ENCODE results near the gene PLA1A. TPM values are rescaled to one million over a fixed set of nuclear protein-coding genes. Genes with fewer than 3 reads are reported as not detected.

The PLA1A gene
- total RNA-seq, 1 donor from 2014 or later = not detected

DNA sequence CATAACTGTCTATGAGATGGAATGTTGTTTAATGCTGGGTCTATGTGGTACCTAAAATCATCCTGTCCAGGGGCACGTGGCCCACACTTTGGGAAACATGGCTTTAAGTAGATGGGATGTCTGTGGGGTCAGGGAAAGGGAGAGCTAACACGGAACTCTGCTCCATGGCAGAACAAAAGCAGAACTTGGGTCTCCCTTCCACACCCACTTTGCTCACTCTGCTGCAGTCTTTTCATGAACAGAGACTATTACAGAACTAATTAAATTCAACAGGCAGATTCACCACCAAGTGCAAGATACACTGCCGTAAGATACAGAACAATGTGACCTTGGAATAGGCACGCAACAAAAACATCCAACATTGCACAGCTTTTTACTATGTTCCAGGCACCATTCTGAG, 34.5 kb downstream of the PLA1A start:
- Histone ChIP-seq H3K4me3 (ENCODE audit: low read length in 3 of 3) (no peak overlapping the region), H3K27ac (ENCODE audit: low read depth, low read length) (peak overlapping the region; percentile 84), H3K9ac (ENCODE audit: low read depth in 1 of 3, low read length in 3 of 3) (peak overlapping the region in 1 of 3 donors; percentile 3), H3K4me1 (ENCODE audit: control insufficient read depth in 3 of 3, insufficient read depth in 3 of 3, low read length in 3 of 3) (peaks cover 52 to 67% (median 60%) of the 10 kb centered on the region in 3 donors), H3K27me3 (ENCODE audit: control insufficient read depth in 3 of 3, insufficient read depth in 3 of 3, low read length in 3 of 3) (no peaks in the 10 kb centered on the region), H3K9me3 (ENCODE audit: control insufficient read depth in 3 of 3, low read length in 3 of 3) (no peaks in the 10 kb centered on the region), H3K36me3 (ENCODE audit: control insufficient read depth in 3 of 3, insufficient read depth in 3 of 3, low read length in 3 of 3) (no peaks in the 10 kb centered on the region)

DNA sequence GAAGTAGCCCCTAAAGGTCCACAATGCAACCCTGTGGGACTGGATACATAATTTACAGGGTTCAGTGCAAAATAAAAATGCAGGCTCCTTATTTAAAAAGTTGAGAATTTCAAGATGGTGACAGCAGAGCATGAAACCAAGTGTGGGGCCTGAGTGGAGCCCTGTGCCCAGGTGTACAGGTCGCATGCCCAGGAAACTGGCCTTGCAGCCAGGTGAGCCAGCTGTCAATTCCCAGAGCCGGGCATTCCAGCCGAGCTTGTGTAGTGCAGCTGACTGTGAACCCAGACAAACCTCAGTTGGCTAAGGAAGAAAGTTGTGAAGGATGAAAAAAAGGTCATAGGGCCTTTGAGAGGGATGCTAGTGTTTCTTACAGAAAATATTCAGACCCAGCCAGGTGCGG, 35.1 kb downstream of the PLA1A start:
- Histone ChIP-seq H3K4me1 (ENCODE audit: control insufficient read depth in 3 of 3, insufficient read depth in 3 of 3, low read length in 3 of 3) (peaks cover 54 to 69% (median 60%) of the 10 kb centered on the region in 3 donors), H3K27ac (ENCODE audit: low read depth, low read length) (peak overlapping the region; percentile 84), H3K9me3 (ENCODE audit: control insufficient read depth in 3 of 3, low read length in 3 of 3) (no peaks in the 10 kb centered on the region), H3K4me3 (ENCODE audit: low read length in 3 of 3) (no peak overlapping the region), H3K36me3 (ENCODE audit: control insufficient read depth in 3 of 3, insufficient read depth in 3 of 3, low read length in 3 of 3) (no peaks in the 10 kb centered on the region), H3K9ac (ENCODE audit: low read depth in 1 of 3, low read length in 3 of 3) (peak overlapping the region in 1 of 3 donors; percentile 51), H3K27me3 (ENCODE audit: control insufficient read depth in 3 of 3, insufficient read depth in 3 of 3, low read length in 3 of 3) (no peaks in the 10 kb centered on the region)

DNA sequence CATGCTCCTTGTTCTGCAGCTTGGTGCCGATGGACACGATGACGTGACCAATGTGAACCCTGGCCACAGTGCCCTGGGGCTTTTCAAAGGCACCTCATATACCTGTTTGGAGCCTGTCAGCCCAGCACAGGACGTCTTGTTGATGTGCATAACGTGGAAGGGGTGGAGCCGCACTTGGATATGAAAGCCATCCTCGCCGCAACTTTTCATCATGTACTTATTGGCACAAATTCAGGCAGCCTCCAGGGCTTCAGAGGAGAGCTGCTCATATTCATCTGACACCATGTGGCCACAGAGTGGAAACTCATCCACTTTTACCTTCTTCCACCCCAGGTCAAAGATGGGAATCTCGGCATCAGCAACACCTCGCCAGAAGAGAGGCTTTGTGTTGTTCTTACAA, 38.0 kb downstream of the PLA1A start:
- Histone ChIP-seq H3K27ac (ENCODE audit: low read depth, low read length) (peak overlapping the region; percentile 97), H3K9me3 (ENCODE audit: control insufficient read depth in 3 of 3, low read length in 3 of 3) (no peaks in the 10 kb centered on the region), H3K27me3 (ENCODE audit: control insufficient read depth in 3 of 3, insufficient read depth in 3 of 3, low read length in 3 of 3) (no peaks in the 10 kb centered on the region), H3K36me3 (ENCODE audit: control insufficient read depth in 3 of 3, insufficient read depth in 3 of 3, low read length in 3 of 3) (no peaks in the 10 kb centered on the region), H3K4me1 (ENCODE audit: control insufficient read depth in 3 of 3, insufficient read depth in 3 of 3, low read length in 3 of 3) (peaks cover 49 to 63% (median 56%) of the 10 kb centered on the region in 3 donors), H3K4me3 (ENCODE audit: low read length in 3 of 3) (no peak overlapping the region), H3K9ac (ENCODE audit: low read depth in 1 of 3, low read length in 3 of 3) (no peak overlapping the region)

DNA sequence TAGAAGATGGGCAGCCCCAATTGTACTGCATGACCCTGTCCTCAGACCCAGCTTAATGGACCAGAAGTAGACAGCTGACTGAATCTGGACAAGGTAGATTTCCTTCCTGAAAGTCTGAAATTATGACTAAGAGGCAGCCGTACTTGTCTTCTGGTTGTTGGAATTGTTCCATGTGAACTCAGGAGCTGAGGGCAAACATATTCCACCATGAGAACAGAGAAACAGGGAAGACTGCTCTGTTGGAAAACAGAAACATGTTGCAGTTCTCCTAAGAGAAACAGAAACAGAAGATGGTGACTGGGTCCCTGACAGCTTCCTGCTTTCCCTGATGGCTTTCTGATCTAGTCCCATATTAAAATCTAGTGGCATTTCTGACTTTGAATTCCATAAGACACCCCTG, 38.6 kb downstream of the PLA1A start:
- no peaks in the 10 kb centered on the region for H3K9me3 ChIP-seq (ENCODE audit: control insufficient read depth in 3 of 3, low read length in 3 of 3)
- H3K36me3 ChIP-seq (ENCODE audit: control insufficient read depth in 3 of 3, insufficient read depth in 3 of 3, low read length in 3 of 3) = peaks cover 0 to 2% (median 2%) of the 10 kb centered on the region in 3 donors
- peaks cover 45 to 57% (median 52%) of the 10 kb centered on the region in 3 donors for H3K4me1 ChIP-seq (ENCODE audit: control insufficient read depth in 3 of 3, insufficient read depth in 3 of 3, low read length in 3 of 3)
- H3K4me3 ChIP-seq (ENCODE audit: low read length in 3 of 3) = no peak overlapping the region
- H3K9ac ChIP-seq (ENCODE audit: low read depth in 1 of 3, low read length in 3 of 3) = no peak overlapping the region
- no peaks in the 10 kb centered on the region for H3K27me3 ChIP-seq (ENCODE audit: control insufficient read depth in 3 of 3, insufficient read depth in 3 of 3, low read length in 3 of 3)
- H3K27ac ChIP-seq (ENCODE audit: low read depth, low read length) = peak overlapping the region; percentile 97

DNA sequence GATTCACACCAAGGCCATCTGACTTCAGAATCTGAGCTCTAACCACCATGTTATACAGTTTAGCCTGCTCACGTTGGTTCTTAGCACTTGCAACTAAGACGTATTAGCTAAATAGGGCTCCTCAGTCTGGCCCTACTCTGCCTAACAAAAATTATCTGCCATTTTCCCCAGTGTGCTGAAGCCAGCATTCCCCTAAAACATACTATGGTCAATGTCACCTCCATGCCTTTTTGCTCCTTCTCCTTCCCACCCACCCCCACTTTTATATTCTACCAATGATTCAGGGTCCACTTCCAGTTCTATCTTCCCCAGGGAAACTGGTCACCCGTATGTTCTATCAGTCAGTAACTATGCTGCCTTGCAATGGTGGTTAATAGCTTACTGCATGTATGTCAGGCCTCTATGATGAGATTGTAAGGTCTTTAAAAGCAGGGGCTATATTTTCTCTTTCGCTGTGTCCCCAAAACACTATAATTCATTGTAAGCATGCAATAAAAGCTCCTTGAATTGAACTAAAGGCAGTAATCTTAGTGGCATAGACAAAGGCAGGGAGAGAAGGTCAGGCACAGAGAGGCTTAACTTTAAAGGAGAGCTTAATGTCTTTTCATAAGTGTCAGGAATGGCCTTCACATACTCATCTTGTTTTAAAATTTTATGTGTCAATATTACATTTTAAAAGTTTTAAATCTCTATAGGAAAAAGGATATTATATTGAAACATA, 39.4 kb downstream of the PLA1A start:
- Histone ChIP-seq H3K9ac (ENCODE audit: low read depth in 1 of 3, low read length in 3 of 3) (no peak overlapping the region), H3K4me3 (ENCODE audit: low read length in 3 of 3) (no peak overlapping the region), H3K4me1 (ENCODE audit: control insufficient read depth in 3 of 3, insufficient read depth in 3 of 3, low read length in 3 of 3) (peaks cover 41 to 51% (median 47%) of the 10 kb centered on the region in 3 donors), H3K36me3 (ENCODE audit: control insufficient read depth in 3 of 3, insufficient read depth in 3 of 3, low read length in 3 of 3) (peaks cover 4 to 10% (median 5%) of the 10 kb centered on the region in 3 donors), H3K27me3 (ENCODE audit: control insufficient read depth in 3 of 3, insufficient read depth in 3 of 3, low read length in 3 of 3) (no peaks in the 10 kb centered on the region), H3K27ac (ENCODE audit: low read depth, low read length) (peak overlapping the region; percentile 97), H3K9me3 (ENCODE audit: control insufficient read depth in 3 of 3, low read length in 3 of 3) (no peaks in the 10 kb centered on the region)

DNA sequence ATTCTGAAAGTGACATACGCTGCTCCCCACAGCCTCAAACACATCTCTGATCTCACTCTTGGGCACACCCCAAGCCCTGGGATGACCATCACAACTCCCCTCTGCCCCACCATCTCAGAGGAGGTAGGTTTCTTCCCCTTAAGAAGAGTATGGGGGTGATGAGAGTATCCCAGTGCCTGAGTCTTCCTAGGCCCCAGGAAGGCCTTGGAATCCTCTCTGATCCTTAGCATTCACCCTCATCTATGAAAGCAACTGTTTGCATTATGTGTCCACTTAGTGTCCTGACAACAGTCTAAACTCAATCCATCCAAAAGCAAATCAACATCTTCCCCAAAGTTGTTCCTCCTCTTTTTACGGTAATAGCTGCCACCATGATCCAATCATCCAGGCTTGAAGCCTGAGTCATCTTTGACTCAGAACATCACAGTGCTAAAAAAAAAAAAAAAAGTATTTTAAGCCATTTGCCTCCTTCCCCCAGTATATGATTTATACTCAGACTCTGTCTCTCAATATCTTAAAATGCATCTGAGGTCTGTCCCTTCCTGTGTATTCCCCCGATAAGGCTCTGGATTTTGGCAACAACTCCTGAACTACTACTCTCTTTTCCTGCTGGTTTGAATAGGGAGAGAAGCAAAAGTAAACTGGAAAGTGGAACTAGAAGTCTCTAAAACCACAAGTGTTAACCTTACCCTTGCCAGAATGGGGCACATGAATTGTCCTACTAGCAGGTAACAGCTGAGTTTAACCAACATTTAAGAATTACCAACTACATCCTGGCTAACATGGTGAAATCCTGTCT, 40.2 kb downstream of the PLA1A start:
- H3K4me3 ChIP-seq (ENCODE audit: low read length in 3 of 3) = peak overlapping the region; percentile 1 to 52 (median 44)
- H3K9ac ChIP-seq (ENCODE audit: low read depth in 1 of 3, low read length in 3 of 3) = peak overlapping the region; percentile 75 to 83 (median 79)

DNA sequence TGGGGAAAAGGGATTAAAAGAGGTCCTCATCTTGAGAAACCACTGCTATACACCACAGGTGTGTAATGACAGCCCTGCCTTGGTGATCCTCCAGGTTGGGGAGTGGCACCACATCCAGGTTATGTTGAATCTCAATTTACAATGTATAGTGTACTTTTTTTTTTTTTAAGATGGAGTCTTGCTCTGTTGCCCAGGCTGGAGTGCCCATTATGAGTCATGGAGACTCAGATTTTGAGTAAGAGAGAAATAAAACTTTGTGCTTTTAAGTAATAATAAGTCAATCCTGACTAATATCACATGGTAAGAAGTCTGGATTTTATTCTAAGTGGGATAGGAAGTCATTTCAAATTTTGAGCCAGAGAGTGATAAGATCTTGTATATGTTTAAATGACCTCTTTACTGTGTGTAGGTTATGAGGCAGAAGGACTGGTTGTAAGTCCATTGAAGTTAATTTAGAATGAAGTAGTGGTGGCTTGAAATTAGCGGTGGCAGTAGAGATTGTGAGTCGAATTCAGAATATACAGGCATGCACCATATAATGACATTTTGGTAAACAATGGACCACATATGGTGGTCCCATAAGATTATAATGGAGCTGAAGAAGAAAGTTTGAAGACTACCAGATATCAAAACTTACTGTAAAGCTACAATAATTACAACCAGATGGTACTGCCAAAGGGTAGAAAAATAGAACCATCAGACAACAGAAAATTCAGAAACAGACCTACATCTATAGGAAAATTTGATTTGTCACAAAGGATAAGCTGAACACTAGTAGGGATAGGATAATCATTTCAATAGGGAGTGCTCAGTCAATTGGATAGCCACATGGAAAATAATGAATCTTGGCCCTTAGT, 42.0 kb downstream of the PLA1A start:
- Histone ChIP-seq H3K9ac (ENCODE audit: low read depth in 1 of 3, low read length in 3 of 3) (peak overlapping the region in 2 of 3 donors; percentile 29 to 57), H3K27me3 (ENCODE audit: control insufficient read depth in 3 of 3, insufficient read depth in 3 of 3, low read length in 3 of 3) (no peaks in the 10 kb centered on the region), H3K9me3 (ENCODE audit: control insufficient read depth in 3 of 3, low read length in 3 of 3) (no peaks in the 10 kb centered on the region), H3K4me3 (ENCODE audit: low read length in 3 of 3) (no peak overlapping the region), H3K27ac (ENCODE audit: low read depth, low read length) (peak overlapping the region; percentile 97), H3K36me3 (ENCODE audit: control insufficient read depth in 3 of 3, insufficient read depth in 3 of 3, low read length in 3 of 3) (peaks cover 6 to 28% (median 16%) of the 10 kb centered on the region in 3 donors), H3K4me1 (ENCODE audit: control insufficient read depth in 3 of 3, insufficient read depth in 3 of 3, low read length in 3 of 3) (peaks cover 37 to 56% (median 55%) of the 10 kb centered on the region in 3 donors)

More for the DNA sequence above, 40.2 kb downstream of the PLA1A start:
- no peaks in the 10 kb centered on the region for H3K9me3 ChIP-seq (ENCODE audit: control insufficient read depth in 3 of 3, low read length in 3 of 3)
- no peaks in the 10 kb centered on the region for H3K27me3 ChIP-seq (ENCODE audit: control insufficient read depth in 3 of 3, insufficient read depth in 3 of 3, low read length in 3 of 3)
- peak overlapping the region; percentile 97 for H3K27ac ChIP-seq (ENCODE audit: low read depth, low read length)
- peaks cover 34 to 48% (median 46%) of the 10 kb centered on the region in 3 donors for H3K4me1 ChIP-seq (ENCODE audit: control insufficient read depth in 3 of 3, insufficient read depth in 3 of 3, low read length in 3 of 3)
- H3K36me3 ChIP-seq (ENCODE audit: control insufficient read depth in 3 of 3, insufficient read depth in 3 of 3, low read length in 3 of 3) = peaks cover 6 to 17% (median 12%) of the 10 kb centered on the region in 3 donors

DNA sequence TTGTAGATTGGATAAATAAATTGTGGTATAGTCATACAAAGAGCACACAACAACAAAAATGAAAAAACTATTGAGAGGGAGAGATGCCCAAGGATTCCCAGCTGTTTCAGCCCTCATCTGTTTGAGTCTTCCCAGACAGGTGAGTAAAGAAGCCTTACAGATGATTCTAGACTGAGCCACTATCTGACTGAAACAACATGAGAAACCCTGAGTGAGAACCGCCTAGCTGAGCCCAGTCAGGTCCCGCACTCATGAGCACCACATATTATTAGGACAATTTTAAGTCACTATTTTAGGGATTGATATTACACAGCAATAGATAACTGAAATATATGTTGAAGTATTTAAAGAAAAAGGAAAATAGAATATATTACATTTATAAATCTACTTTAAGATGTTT, 43.7 kb downstream of the PLA1A start:
- Histone ChIP-seq H3K27ac (ENCODE audit: low read depth, low read length) (no peak overlapping the region), H3K9ac (ENCODE audit: low read depth in 1 of 3, low read length in 3 of 3) (no peak overlapping the region), H3K36me3 (ENCODE audit: control insufficient read depth in 3 of 3, insufficient read depth in 3 of 3, low read length in 3 of 3) (peaks cover 12 to 35% (median 16%) of the 10 kb centered on the region in 3 donors), H3K27me3 (ENCODE audit: control insufficient read depth in 3 of 3, insufficient read depth in 3 of 3, low read length in 3 of 3) (no peaks in the 10 kb centered on the region), H3K9me3 (ENCODE audit: control insufficient read depth in 3 of 3, low read length in 3 of 3) (no peaks in the 10 kb centered on the region), H3K4me3 (ENCODE audit: low read length in 3 of 3) (no peak overlapping the region), H3K4me1 (ENCODE audit: control insufficient read depth in 3 of 3, insufficient read depth in 3 of 3, low read length in 3 of 3) (peaks cover 41 to 53% (median 47%) of the 10 kb centered on the region in 3 donors)

DNA sequence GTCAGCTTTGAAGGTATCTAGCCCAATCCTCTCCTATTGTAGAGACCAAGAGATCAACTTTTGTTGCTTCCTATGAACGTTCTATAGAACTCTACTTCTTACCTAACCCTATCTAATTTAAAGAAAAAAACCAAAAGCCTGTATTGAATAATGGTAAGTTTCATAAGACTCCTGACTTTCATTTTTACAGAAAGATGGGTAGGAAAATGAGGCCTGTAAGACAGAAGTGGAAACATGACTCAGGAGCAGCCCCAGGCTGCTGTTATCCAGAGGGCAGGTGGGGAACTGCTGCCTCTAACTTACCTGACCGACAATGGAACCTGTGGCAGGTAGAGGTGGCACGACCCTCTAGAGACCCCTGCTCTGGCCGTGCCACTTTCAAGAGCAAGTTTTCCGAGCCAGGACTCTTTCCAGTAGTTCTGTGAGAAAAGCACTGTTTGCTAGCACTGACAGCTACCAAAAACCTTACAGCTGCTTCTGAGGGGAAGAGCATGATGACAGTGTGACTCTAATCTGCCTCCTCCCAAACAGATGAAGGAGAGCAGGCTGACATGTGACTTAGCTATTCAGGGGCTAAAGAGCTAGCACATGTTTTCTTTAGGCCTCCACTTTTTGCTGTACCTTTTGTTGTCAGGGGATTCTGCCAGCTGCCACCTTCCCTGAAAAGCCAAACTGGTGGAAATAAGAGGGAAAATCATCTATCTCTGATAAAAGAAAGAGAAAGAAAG, 45.2 kb downstream of the PLA1A start:
- H3K9ac ChIP-seq (ENCODE audit: low read depth in 1 of 3, low read length in 3 of 3) = peak overlapping the region in 2 of 3 donors; percentile 47 to 62
- H3K4me1 ChIP-seq (ENCODE audit: control insufficient read depth in 3 of 3, insufficient read depth in 3 of 3, low read length in 3 of 3) = peaks cover 41 to 52% (median 48%) of the 10 kb centered on the region in 3 donors
- peaks cover 20 to 42% (median 24%) of the 10 kb centered on the region in 3 donors for H3K36me3 ChIP-seq (ENCODE audit: control insufficient read depth in 3 of 3, insufficient read depth in 3 of 3, low read length in 3 of 3)
- no peaks in the 10 kb centered on the region for H3K27me3 ChIP-seq (ENCODE audit: control insufficient read depth in 3 of 3, insufficient read depth in 3 of 3, low read length in 3 of 3)
- H3K4me3 ChIP-seq (ENCODE audit: low read length in 3 of 3) = no peak overlapping the region
- no peaks in the 10 kb centered on the region for H3K9me3 ChIP-seq (ENCODE audit: control insufficient read depth in 3 of 3, low read length in 3 of 3)
- H3K27ac ChIP-seq (ENCODE audit: low read depth, low read length) = peak overlapping the region; percentile 95
